DOHH2 (cell line): Measurements from ENCODE around the gene OPN3.

Source experiments
- H3F3A ChIP-seq: fragments of 200-600 bp; sonication (generic), shearing (Covaris generic); 2 replicates; pipeline ENCODE4 v1.6.0; 2016; ENCODE audit warnings: antibody characterized with exemption, mild to moderate bottlenecking; ENCODE audit not compliant: control insufficient read depth, insufficient read depth
- H3K27ac ChIP-seq: fragments of 200-600 bp; sonication (generic); 2 replicates; pipeline ENCODE4 v1.5.1; 2014; ENCODE audit warnings: low read depth, mild to moderate bottlenecking, low read length, moderate library complexity
- H3K27me3 ChIP-seq: fragments of 200-600 bp; sonication (generic); 2 replicates; pipeline ENCODE4 v1.6.1; 2014; ENCODE audit warnings: mild to moderate bottlenecking, low read length, mixed read lengths; ENCODE audit not compliant: control insufficient read depth
- H3K36me3 ChIP-seq: fragments of 200-600 bp; sonication (generic); 2 replicates; pipeline ENCODE4 v1.6.1; 2014; ENCODE audit warnings: mild to moderate bottlenecking, low read length, moderate library complexity, mixed read lengths; ENCODE audit not compliant: control insufficient read depth
- H3K4me1 ChIP-seq: fragments of 200-600 bp; sonication (generic); 2 replicates; pipeline ENCODE4 v1.6.1; 2014; ENCODE audit warnings: mild to moderate bottlenecking, low read length, mixed read lengths; ENCODE audit not compliant: control insufficient read depth
- H3K4me2 ChIP-seq: fragments of 200-600 bp; sonication (generic); 2 replicates; pipeline ENCODE4 v1.6.0; 2014; ENCODE audit warnings: mild to moderate bottlenecking, low read length, moderate library complexity
- H3K4me3 ChIP-seq: fragments of 200-600 bp; sonication (generic); 2 replicates; pipeline ENCODE4 v1.5.1; 2014; ENCODE audit warnings: mild to moderate bottlenecking, low read length, mixed read lengths
- H3K79me2 ChIP-seq: fragments of 200-600 bp; sonication (generic); 2 replicates; pipeline ENCODE4 v1.6.1; 2014; ENCODE audit warnings: mild to moderate bottlenecking, low read length, mixed read lengths; ENCODE audit not compliant: control insufficient read depth
- H3K9me2 ChIP-seq: fragments of 200-600 bp; sonication (generic); replicated peaks from 2 replicates; pipeline ENCODE4 v1.6.1; 2014; ENCODE audit warnings: mild to moderate bottlenecking, low read length, mixed read lengths; ENCODE audit not compliant: control insufficient read depth
- H3K9me3 ChIP-seq: fragments of 200-600 bp; sonication (generic); 2 replicates; pipeline ENCODE4 v1.6.1; 2014; ENCODE audit warnings: antibody characterized with exemption, low read length, mixed read lengths; ENCODE audit not compliant: control insufficient read depth, insufficient read depth
- H4K20me1 ChIP-seq: fragments of 200-600 bp; sonication (generic); 2 replicates; pipeline ENCODE4 v1.6.0; 2014; ENCODE audit warnings: low read depth, mild to moderate bottlenecking, antibody characterized with exemption, low read length, moderate library complexity; ENCODE audit not compliant: control insufficient read depth, insufficient read depth
- EZH2phosphoT487 ChIP-seq: fragments of 200-600 bp; sonication (generic); IDR thresholded peaks from 2 replicates; pipeline ENCODE4 v1.6.1; 2017; ENCODE audit warnings: borderline replicate concordance, mild to moderate bottlenecking, antibody characterized with exemption, low read length, moderate library complexity, mixed read lengths
- TF ChIP-seq, protein P1 (sequence below): fragments of 200-600 bp; sonication (generic); IDR thresholded peaks from one replicate; pipeline ENCODE4 v1.5.1; 2014; ENCODE audit warnings: antibody characterized with exemption, mild to moderate bottlenecking, low read depth, low read length; ENCODE audit not compliant: poor library complexity, severe bottlenecking

OPN3 gene

GRCh38 chr1:241611063-241611462, 29.1 kb downstream of the OPN3 start:
- TF ChIP-seq, protein P1, sequence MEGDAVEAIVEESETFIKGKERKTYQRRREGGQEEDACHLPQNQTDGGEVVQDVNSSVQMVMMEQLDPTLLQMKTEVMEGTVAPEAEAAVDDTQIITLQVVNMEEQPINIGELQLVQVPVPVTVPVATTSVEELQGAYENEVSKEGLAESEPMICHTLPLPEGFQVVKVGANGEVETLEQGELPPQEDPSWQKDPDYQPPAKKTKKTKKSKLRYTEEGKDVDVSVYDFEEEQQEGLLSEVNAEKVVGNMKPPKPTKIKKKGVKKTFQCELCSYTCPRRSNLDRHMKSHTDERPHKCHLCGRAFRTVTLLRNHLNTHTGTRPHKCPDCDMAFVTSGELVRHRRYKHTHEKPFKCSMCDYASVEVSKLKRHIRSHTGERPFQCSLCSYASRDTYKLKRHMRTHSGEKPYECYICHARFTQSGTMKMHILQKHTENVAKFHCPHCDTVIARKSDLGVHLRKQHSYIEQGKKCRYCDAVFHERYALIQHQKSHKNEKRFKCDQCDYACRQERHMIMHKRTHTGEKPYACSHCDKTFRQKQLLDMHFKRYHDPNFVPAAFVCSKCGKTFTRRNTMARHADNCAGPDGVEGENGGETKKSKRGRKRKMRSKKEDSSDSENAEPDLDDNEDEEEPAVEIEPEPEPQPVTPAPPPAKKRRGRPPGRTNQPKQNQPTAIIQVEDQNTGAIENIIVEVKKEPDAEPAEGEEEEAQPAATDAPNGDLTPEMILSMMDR, result peak; percentile 70
- no peak for TF ChIP-seq EZH2phosphoT487
- no peaks in the 10 kb centered on the region for H3K36me3 ChIP-seq
- H3K79me2 ChIP-seq, result no peaks in the 10 kb centered on the region
- no peaks in the 10 kb centered on the region for H4K20me1 ChIP-seq
- H3K4me3 ChIP-seq, result no peak overlapping the region
- no peaks in the 10 kb centered on the region for H3K9me3 ChIP-seq
- peak overlapping the region; percentile 23 for H3K4me2 ChIP-seq
- no peaks in the 10 kb centered on the region for H3F3A ChIP-seq
- no peak overlapping the region for H3K27ac ChIP-seq
- H3K4me1 ChIP-seq, result peaks cover 5% of the 10 kb centered on the region
- no peaks in the 10 kb centered on the region for H3K27me3 ChIP-seq
- no peaks in the 10 kb centered on the region for H3K9me2 ChIP-seq

DNA sequence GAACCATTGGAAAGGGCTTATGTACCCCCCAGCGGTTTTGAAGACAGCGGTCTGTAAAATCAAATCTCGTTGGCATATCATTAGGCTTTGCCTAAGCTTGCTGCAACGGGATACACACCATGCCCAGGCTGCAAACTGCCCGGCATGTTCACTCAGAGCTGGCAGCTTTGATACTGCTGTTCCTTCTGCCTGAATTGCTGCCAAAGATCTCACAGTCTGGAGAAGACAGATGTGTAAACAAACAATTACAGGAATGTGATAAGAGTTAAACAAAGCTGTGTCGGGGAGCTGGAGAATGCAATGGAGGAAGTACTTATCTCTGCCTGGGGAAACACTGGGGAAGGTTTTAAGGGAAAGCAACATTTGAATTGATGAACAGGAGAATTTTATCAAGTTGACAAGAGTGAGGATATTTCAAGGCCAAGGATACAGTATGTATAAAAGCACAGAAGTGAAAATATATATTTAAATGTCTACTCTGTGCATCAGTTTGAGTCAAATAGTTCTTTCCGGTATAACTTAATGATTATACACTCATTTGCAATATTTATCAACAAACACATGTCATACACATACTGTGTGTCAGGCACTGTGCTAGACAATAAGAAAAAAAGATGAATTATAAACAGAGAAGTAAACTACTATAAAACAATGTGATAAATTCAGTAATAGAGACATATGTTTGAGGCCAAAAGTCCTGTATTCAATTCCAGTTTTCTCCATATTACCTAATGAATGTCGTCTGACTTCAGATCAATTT, 29.9 kb downstream of the OPN3 start:
- peaks cover 5% of the 10 kb centered on the region for H3K4me1 ChIP-seq
- H3K27me3 ChIP-seq, result no peaks in the 10 kb centered on the region
- H3K4me2 ChIP-seq, result no peak overlapping the region
- no peaks in the 10 kb centered on the region for H3K79me2 ChIP-seq
- H3K4me3 ChIP-seq, result no peak overlapping the region
- H4K20me1 ChIP-seq, result no peaks in the 10 kb centered on the region
- no peaks in the 10 kb centered on the region for H3K9me2 ChIP-seq
- H3K27ac ChIP-seq, result no peak overlapping the region
- no peaks in the 10 kb centered on the region for H3F3A ChIP-seq
- TF ChIP-seq, protein P1, result no peak
- no peak for TF ChIP-seq EZH2phosphoT487
- H3K9me3 ChIP-seq, result no peaks in the 10 kb centered on the region
- H3K36me3 ChIP-seq, result no peaks in the 10 kb centered on the region

- Histone ChIP-seq H3K9me2 (no peaks in the 10 kb centered on the region), H3K27me3 (no peaks in the 10 kb centered on the region), H3K4me2 (no peak overlapping the region), H3F3A (no peaks in the 10 kb centered on the region), H3K9me3 (no peaks in the 10 kb centered on the region), H3K79me2 (no peaks in the 10 kb centered on the region), H3K36me3 (no peaks in the 10 kb centered on the region), H3K4me3 (no peak overlapping the region), H3K27ac (no peak overlapping the region), H4K20me1 (no peaks in the 10 kb centered on the region), H3K4me1 (peaks cover 5% of the 10 kb centered on the region)
- TF ChIP-seq, protein P1, result no peak
- TF ChIP-seq EZH2phosphoT487, result no peak
Observed at GRCh38 chr1:241608379-241609033, 31.7 kb downstream of the OPN3 start.
